ENCODE measurements around the gene C1QA.

The C1QA gene

DNA sequence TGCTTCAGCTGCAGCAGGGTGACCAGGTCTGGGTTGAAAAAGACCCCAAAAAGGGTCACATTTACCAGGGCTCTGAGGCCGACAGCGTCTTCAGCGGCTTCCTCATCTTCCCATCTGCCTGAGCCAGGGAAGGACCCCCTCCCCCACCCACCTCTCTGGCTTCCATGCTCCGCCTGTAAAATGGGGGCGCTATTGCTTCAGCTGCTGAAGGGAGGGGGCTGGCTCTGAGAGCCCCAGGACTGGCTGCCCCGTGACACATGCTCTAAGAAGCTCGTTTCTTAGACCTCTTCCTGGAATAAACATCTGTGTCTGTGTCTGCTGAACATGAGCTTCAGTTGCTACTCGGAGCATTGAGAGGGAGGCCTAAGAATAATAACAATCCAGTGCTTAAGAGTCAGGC, 2.9 kb downstream of the C1QA start:
- POLR2A ChIA-PET: no interaction called here
- CTCF ChIA-PET: interaction anchor here (0.6 to 1.1 kb wide), 3 partner anchors 66 to 223 kb away, joined by 3 to 6 read pairs (median 4); no protein-coding TSS in a partner anchor
- no peak for DNase-seq (ENCODE audit: extremely low spot score)
- TF ChIP-seq FOXA1 (IDR thresholded peaks at IDR 0.05): no peak
- no peak for TF ChIP-seq SUZ12 (IDR thresholded peaks at IDR 0.05)

DNA sequence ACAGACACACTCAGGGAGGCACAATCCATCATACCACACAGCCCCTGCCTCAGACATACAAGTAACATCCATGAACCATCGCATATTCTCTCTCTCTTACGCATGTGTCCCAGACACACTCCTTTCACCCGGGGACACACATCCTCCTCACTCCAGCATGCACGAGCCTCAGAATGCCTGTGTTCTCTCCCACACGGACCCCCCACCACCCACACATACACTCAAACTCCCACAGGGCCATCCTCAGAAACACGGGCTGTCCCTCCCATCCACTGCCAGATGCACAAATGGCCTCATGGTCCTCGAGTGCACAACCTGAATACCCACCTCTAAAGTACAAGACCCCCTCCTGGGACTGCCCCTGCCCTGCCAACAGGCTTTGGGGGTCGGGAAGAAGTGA, 4.8 kb downstream of the C1QA start:
- ChIA-PET POLR2A (no interaction called here), CTCF (interaction anchor here (1.2 to 1.9 kb wide), 3 partner anchors 113 to 225 kb away, joined by 5 to 14 read pairs (median 5); no protein-coding TSS in a partner anchor)
- TF ChIP-seq CTBP1 (IDR thresholded peaks at IDR 0.05; ENCODE audit: borderline replicate concordance) (no peak), FOXK2 (IDR thresholded peaks at IDR 0.05) (no peak), ZNF384 (IDR thresholded peaks at IDR 0.05) (no peak), L3MBTL2 (conservative IDR thresholded peaks at IDR 0.05) (no peak), TARDBP (IDR thresholded peaks at IDR 0.05) (no peak), BHLHE40 (IDR thresholded peaks at IDR 0.05; ENCODE audit: borderline replicate concordance) (no peak), ELF4 (IDR thresholded peaks at IDR 0.05) (no peak), SP1 (IDR thresholded peaks at IDR 0.05) (no peak), FOXM1 (IDR thresholded peaks at IDR 0.05; ENCODE audit: borderline replicate concordance) (no peak), LEF1 (IDR thresholded peaks at IDR 0.05; ENCODE audit: borderline replicate concordance) (no peak), HDGF (IDR thresholded peaks at IDR 0.05; ENCODE audit: borderline replicate concordance) (no peak), NFRKB (IDR thresholded peaks at IDR 0.05) (no peak), SUZ12 (IDR thresholded peaks at IDR 0.05) (no peak), ARNT (IDR thresholded peaks at IDR 0.05) (no peak), FOXA1 (IDR thresholded peaks at IDR 0.05) (no peak)
- TF ChIP-seq, protein P1, sequence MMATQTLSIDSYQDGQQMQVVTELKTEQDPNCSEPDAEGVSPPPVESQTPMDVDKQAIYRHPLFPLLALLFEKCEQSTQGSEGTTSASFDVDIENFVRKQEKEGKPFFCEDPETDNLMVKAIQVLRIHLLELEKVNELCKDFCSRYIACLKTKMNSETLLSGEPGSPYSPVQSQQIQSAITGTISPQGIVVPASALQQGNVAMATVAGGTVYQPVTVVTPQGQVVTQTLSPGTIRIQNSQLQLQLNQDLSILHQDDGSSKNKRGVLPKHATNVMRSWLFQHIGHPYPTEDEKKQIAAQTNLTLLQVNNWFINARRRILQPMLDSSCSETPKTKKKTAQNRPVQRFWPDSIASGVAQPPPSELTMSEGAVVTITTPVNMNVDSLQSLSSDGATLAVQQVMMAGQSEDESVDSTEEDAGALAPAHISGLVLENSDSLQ (IDR thresholded peaks at IDR 0.05): no peak
- no peak for DNase-seq (ENCODE audit: extremely low spot score)

DNA sequence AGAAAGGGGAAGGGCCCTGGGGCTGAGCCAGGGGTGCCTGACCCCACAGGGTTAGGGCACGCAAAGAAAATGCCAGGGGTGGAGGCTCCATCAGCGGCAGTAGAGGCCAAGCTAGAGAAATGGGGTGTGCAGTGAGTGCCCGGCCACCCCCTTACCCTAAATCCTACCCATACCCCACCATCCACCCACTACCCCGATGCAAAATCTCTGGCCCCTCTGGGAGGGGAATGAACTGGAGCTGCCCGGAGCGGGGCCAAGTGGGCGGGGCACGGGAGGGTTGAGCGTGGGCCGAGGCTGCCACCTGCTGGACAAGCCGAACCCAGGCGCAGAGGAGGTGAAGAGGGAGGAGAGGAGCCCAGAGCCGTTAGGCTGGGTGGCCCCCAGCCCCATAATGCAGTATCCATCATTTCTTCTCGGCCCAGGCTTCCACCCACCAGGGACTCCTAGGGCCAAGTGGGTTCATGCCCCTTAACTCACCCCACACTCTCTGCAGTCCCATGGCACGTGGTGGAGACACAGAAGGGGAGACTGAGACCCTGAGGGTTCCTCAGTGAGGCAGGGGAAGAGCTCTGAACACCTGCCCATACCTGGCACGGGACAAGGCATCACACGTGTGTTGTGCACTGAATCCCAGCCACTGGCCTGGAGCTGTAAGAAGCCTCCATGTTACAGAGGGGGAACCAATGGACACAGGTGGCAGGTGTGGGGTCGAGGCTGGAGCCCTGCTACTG, 5.6 kb downstream of the C1QA start:
- TF ChIP-seq ARNT (IDR thresholded peaks at IDR 0.05): no peak
- no peak for TF ChIP-seq TARDBP (IDR thresholded peaks at IDR 0.05)
- TF ChIP-seq CTBP1 (IDR thresholded peaks at IDR 0.05; ENCODE audit: borderline replicate concordance): no peak
- TF ChIP-seq HDGF (IDR thresholded peaks at IDR 0.05; ENCODE audit: borderline replicate concordance): no peak
- no peak for TF ChIP-seq ZNF384 (IDR thresholded peaks at IDR 0.05)
- TF ChIP-seq FOXA1 (IDR thresholded peaks at IDR 0.05): no peak
- TF ChIP-seq FOXK2 (IDR thresholded peaks at IDR 0.05): no peak
- no peak for TF ChIP-seq SUZ12 (IDR thresholded peaks at IDR 0.05)
- no peak for TF ChIP-seq NFRKB (IDR thresholded peaks at IDR 0.05)
- TF ChIP-seq FOXM1 (IDR thresholded peaks at IDR 0.05; ENCODE audit: borderline replicate concordance): no peak
- no peak for TF ChIP-seq L3MBTL2 (conservative IDR thresholded peaks at IDR 0.05)
- no peak for TF ChIP-seq LEF1 (IDR thresholded peaks at IDR 0.05; ENCODE audit: borderline replicate concordance)
- no peak for TF ChIP-seq BHLHE40 (IDR thresholded peaks at IDR 0.05; ENCODE audit: borderline replicate concordance)
- TF ChIP-seq SP1 (IDR thresholded peaks at IDR 0.05): no peak
- POLR2A ChIA-PET: no interaction called here

DNA sequence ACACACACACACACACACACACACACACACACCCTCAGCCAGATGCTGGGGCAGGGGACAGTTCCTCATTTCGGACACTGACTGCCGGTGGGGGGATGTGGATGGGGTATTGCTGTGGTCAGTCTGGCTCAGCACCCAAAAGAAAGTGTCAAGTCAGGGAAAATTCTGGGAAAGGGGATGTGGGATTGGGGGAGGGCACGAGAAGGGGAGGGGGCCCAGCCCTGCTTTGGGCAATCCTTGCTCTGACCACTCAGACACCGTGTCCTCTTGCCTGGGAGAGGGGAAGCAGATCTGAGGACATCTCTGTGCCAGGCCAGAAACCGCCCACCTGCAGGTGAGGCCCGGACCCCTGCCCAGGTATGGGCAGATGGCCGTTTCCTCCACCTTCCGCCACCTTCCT, 7.0 kb downstream of the C1QA start, which contains the start of gene C1QC:
Gene C1QC (plus strand): TSS at position 253 of the 400 bp plus-strand sequence. CDS start 391 bp downstream, outside the sequence.
- ChIA-PET CTCF (no interaction called here), POLR2A (no interaction called here)
- no peak for TF ChIP-seq CTBP1 (IDR thresholded peaks at IDR 0.05; ENCODE audit: borderline replicate concordance)
- TF ChIP-seq LEF1 (IDR thresholded peaks at IDR 0.05; ENCODE audit: borderline replicate concordance): no peak
- DNase-seq (ENCODE audit: extremely low spot score): no peak

More for the DNA sequence above, 5.6 kb downstream of the C1QA start:
- CTCF ChIA-PET: interaction anchor here (0.9 to 1.9 kb wide), 4 partner anchors 35 to 226 kb away, joined by 3 to 14 read pairs (median 5); no protein-coding TSS in a partner anchor
- DNase-seq (ENCODE audit: extremely low spot score): peak; percentile 87

DNA sequence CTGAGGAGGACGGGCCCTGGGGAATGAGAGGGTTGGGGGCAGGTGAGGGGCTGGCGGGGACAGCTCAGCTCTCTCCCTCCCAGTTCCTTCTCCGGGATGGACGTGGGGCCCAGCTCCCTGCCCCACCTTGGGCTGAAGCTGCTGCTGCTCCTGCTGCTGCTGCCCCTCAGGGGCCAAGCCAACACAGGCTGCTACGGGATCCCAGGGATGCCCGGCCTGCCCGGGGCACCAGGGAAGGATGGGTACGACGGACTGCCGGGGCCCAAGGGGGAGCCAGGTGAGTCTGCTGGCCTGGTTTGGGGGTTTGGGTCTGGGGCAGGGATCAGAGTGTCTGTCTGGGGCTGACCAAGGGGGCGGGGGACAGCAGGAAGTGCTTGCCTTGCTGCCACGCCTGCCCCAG, 7.5 kb downstream of the C1QA start:
- DNase-seq (ENCODE audit: extremely low spot score): no peak
- ChIA-PET CTCF (no interaction called here), POLR2A (no interaction called here)
- TF ChIP-seq HDGF (IDR thresholded peaks at IDR 0.05; ENCODE audit: borderline replicate concordance) (no peak), NFRKB (IDR thresholded peaks at IDR 0.05) (no peak), ARNT (IDR thresholded peaks at IDR 0.05) (no peak), L3MBTL2 (conservative IDR thresholded peaks at IDR 0.05) (no peak), TARDBP (IDR thresholded peaks at IDR 0.05) (no peak), BHLHE40 (IDR thresholded peaks at IDR 0.05; ENCODE audit: borderline replicate concordance) (no peak), FOXA1 (IDR thresholded peaks at IDR 0.05) (no peak), LEF1 (IDR thresholded peaks at IDR 0.05; ENCODE audit: borderline replicate concordance) (no peak), SP1 (IDR thresholded peaks at IDR 0.05) (no peak), ELF4 (IDR thresholded peaks at IDR 0.05) (no peak), FOXK2 (IDR thresholded peaks at IDR 0.05) (no peak), FOXM1 (IDR thresholded peaks at IDR 0.05; ENCODE audit: borderline replicate concordance) (no peak), ZNF384 (IDR thresholded peaks at IDR 0.05) (no peak), SUZ12 (IDR thresholded peaks at IDR 0.05) (no peak), CTBP1 (IDR thresholded peaks at IDR 0.05; ENCODE audit: borderline replicate concordance) (no peak)
- TF ChIP-seq, protein P1 (IDR thresholded peaks at IDR 0.05): no peak

DNA sequence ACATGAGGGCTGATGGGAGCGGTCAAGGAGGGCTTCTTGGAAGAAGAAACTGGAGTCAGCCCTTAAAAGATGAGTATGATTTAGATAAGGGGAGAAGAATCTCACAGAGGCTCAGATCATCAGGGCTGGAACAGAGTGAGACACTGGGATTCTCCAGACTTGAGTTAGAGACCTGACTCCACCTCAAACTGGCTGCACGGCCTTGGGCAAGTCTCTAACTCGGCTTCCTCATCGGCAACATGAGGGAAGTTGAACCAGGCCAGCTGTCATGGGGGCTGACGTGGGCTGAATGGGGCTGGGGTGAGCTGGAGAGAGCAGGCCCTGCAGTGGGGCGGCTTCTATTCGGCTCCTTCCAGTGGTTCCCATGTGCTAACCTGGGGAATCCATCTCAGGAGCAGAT, 9.5 kb downstream of the C1QA start:
- CTCF ChIA-PET: no interaction called here
- no peak for TF ChIP-seq LEF1 (IDR thresholded peaks at IDR 0.05; ENCODE audit: borderline replicate concordance)
- no peak for TF ChIP-seq SP1 (IDR thresholded peaks at IDR 0.05)
- no peak for TF ChIP-seq CTBP1 (IDR thresholded peaks at IDR 0.05; ENCODE audit: borderline replicate concordance)
- no peak for TF ChIP-seq FOXK2 (IDR thresholded peaks at IDR 0.05)
- TF ChIP-seq FOXA1 (IDR thresholded peaks at IDR 0.05): no peak
- DNase-seq (ENCODE audit: extremely low spot score): no peak
- POLR2A ChIA-PET: no interaction called here

DNA sequence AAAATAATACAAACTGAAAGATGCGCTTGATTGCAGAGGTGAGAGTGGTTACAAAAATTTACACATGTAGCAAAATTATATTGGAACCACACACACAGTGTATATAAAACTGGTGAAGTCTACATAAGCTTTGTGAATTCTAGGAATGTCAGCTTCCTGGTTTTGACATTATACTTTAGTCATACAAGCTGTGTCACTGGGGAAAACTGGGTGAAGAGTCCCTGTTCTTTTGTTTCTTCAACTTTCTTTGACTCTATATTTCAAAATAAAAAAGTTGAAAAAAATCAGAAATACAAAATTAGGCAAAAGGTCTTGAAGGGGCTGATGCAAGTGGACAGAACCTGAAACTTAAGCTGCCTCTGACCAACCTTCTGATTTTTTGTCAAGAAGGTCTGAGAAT, 10.0 kb downstream of the C1QA start:
- CTCF ChIA-PET: no interaction called here
- no peak for DNase-seq (ENCODE audit: extremely low spot score)
- TF ChIP-seq CTBP1 (IDR thresholded peaks at IDR 0.05; ENCODE audit: borderline replicate concordance) (no peak), BHLHE40 (IDR thresholded peaks at IDR 0.05; ENCODE audit: borderline replicate concordance) (no peak), TARDBP (IDR thresholded peaks at IDR 0.05) (no peak), FOXK2 (IDR thresholded peaks at IDR 0.05) (no peak), FOXA1 (IDR thresholded peaks at IDR 0.05) (no peak)
- TF ChIP-seq, protein P1 (IDR thresholded peaks at IDR 0.05): no peak
- POLR2A ChIA-PET: no interaction called here
